ENCODE measurements around the gene PTPRC.

The PTPRC gene

DNA sequence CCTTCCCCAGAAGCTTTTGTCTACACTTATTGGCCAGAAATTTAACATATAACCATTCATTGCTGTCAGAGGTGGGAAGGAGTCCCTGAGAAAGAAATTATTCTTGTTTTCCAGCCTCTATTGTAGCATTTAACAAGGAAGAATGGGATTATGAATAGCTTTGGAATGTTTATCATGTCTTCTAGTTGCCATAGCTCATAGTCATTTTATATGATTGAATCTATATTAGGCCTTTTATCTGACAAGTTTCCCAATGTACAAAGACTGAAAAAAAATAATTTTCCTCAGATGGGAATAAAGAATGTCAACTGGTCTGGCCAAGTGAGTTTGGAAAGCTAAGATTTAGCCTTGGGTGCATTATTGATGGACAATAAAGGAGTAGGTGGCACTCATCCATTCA is 28.3 kb downstream of the PTPRC start:
- Histone ChIP-seq H3K27me3 (ENCODE audit: insufficient read depth, low read length) (no peaks in the 10 kb centered on the region), H3K9ac (ENCODE audit: low read depth, low read length) (no peak overlapping the region), H3K4me3 (ENCODE audit: low read length) (no peak overlapping the region), H3K27ac (ENCODE audit: low read length) (no peak overlapping the region), H3K4me1 (ENCODE audit: insufficient read depth, low read length) (no peaks in the 10 kb centered on the region; the same call in 1 of the 2 replicates), H3K9me3 (ENCODE audit: insufficient read depth, low read depth, low read length) (no peaks in the 10 kb centered on the region), H3K36me3 (ENCODE audit: insufficient read depth, low read depth, low read length) (no peaks in the 10 kb centered on the region)

GRCh38 chr1:198667807-198668206 is 29.0 kb downstream of the PTPRC start:
- Histone ChIP-seq H3K9me3 (ENCODE audit: insufficient read depth, low read depth, low read length) (no peaks in the 10 kb centered on the region), H3K9ac (ENCODE audit: low read depth, low read length) (no peak overlapping the region), H3K4me1 (ENCODE audit: insufficient read depth, low read length) (no peaks in the 10 kb centered on the region; the same call in 1 of the 2 replicates), H3K4me3 (ENCODE audit: low read length) (no peak overlapping the region), H3K27ac (ENCODE audit: low read length) (no peak overlapping the region), H3K27me3 (ENCODE audit: insufficient read depth, low read length) (no peaks in the 10 kb centered on the region), H3K36me3 (ENCODE audit: insufficient read depth, low read depth, low read length) (no peaks in the 10 kb centered on the region)

- H3K4me1 ChIP-seq (ENCODE audit: insufficient read depth, low read length), result no peaks in the 10 kb centered on the region; the same call in 1 of the 2 replicates
- no peaks in the 10 kb centered on the region for H3K9me3 ChIP-seq (ENCODE audit: insufficient read depth, low read depth, low read length)
- H3K36me3 ChIP-seq (ENCODE audit: insufficient read depth, low read depth, low read length), result no peaks in the 10 kb centered on the region
- no peaks in the 10 kb centered on the region for H3K27me3 ChIP-seq (ENCODE audit: insufficient read depth, low read length)
- no peak overlapping the region for H3K27ac ChIP-seq (ENCODE audit: low read length)
- H3K9ac ChIP-seq (ENCODE audit: low read depth, low read length), result no peak overlapping the region
- no peak overlapping the region for H3K4me3 ChIP-seq (ENCODE audit: low read length)
These were observed 30.3 kb downstream of the PTPRC start for GRCh38 chr1:198669023-198669698.

DNA sequence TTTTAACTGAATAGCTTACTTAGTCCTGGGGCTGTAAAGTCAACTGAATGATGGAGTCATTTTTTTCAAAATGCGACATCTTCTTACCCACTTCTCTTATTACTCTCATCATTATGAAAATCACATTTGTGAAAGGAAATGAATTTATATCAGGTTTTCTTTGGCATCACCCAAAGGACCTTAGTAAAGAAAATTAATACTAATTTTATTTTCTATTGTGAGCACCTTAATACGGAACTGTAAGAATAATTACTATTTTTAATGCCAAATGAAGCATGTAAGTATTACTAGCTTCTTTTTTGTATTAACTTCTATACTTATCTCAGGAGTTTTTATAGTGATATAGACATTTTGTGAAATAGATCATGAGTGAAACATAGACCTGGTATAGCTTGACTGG is 30.9 kb downstream of the PTPRC start:
- Histone ChIP-seq H3K36me3 (ENCODE audit: insufficient read depth, low read depth, low read length) (no peaks in the 10 kb centered on the region), H3K4me1 (ENCODE audit: insufficient read depth, low read length) (no peaks in the 10 kb centered on the region; the same call in 1 of the 2 replicates), H3K27me3 (ENCODE audit: insufficient read depth, low read length) (no peaks in the 10 kb centered on the region), H3K4me3 (ENCODE audit: low read length) (no peak overlapping the region), H3K9ac (ENCODE audit: low read depth, low read length) (no peak overlapping the region), H3K9me3 (ENCODE audit: insufficient read depth, low read depth, low read length) (no peaks in the 10 kb centered on the region), H3K27ac (ENCODE audit: low read length) (no peak overlapping the region)

GRCh38 chr1:198671136-198671535 is 32.3 kb downstream of the PTPRC start:
- Histone ChIP-seq H3K27ac (ENCODE audit: low read length) (no peak overlapping the region), H3K4me3 (ENCODE audit: low read length) (no peak overlapping the region), H3K27me3 (ENCODE audit: insufficient read depth, low read length) (no peaks in the 10 kb centered on the region), H3K4me1 (ENCODE audit: insufficient read depth, low read length) (no peaks in the 10 kb centered on the region; the same call in 1 of the 2 replicates), H3K9ac (ENCODE audit: low read depth, low read length) (no peak overlapping the region), H3K36me3 (ENCODE audit: insufficient read depth, low read depth, low read length) (no peaks in the 10 kb centered on the region), H3K9me3 (ENCODE audit: insufficient read depth, low read depth, low read length) (no peaks in the 10 kb centered on the region)

- Histone ChIP-seq H3K27me3 (ENCODE audit: insufficient read depth, low read length) (no peaks in the 10 kb centered on the region), H3K4me3 (ENCODE audit: low read length) (no peak overlapping the region), H3K9ac (ENCODE audit: low read depth, low read length) (no peak overlapping the region), H3K4me1 (ENCODE audit: insufficient read depth, low read length) (peaks cover 2% of the 10 kb centered on the region; the same call in 1 of the 2 replicates), H3K9me3 (ENCODE audit: insufficient read depth, low read depth, low read length) (no peaks in the 10 kb centered on the region), H3K36me3 (ENCODE audit: insufficient read depth, low read depth, low read length) (no peaks in the 10 kb centered on the region), H3K27ac (ENCODE audit: low read length) (no peak overlapping the region)
These were observed 33.3 kb downstream of the PTPRC start for GRCh38 chr1:198672124-198672523.

- no peak overlapping the region for H3K4me3 ChIP-seq (ENCODE audit: low read length)
- H3K4me1 ChIP-seq (ENCODE audit: insufficient read depth, low read length), result peaks cover 4% of the 10 kb centered on the region; the same call in 1 of the 2 replicates
- H3K27ac ChIP-seq (ENCODE audit: low read length), result no peak overlapping the region
- H3K9ac ChIP-seq (ENCODE audit: low read depth, low read length), result no peak overlapping the region
- H3K9me3 ChIP-seq (ENCODE audit: insufficient read depth, low read depth, low read length), result no peaks in the 10 kb centered on the region
- no peaks in the 10 kb centered on the region for H3K27me3 ChIP-seq (ENCODE audit: insufficient read depth, low read length)
- H3K36me3 ChIP-seq (ENCODE audit: insufficient read depth, low read depth, low read length), result no peaks in the 10 kb centered on the region
These were observed 35.2 kb downstream of the PTPRC start for GRCh38 chr1:198674009-198674408.

DNA sequence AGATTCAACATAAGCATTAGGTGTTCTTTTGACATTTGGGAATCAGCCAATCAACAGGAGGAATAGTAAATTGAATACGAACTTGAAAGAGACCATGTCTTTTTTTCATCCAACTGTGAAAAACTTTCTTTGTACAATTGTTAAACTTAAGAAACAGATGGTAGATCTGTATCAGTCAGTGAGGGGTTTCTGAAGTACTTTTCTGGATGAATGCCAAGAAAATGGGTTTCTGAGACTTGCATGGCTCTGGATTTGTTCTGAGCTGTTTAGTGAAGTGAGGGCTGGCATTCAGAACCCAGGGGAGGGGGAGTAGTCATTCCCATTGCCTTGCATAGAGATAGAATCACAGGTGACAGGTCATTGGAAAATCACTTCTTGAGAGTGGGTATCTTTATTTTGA is 37.4 kb downstream of the PTPRC start:
- no peaks in the 10 kb centered on the region for H3K36me3 ChIP-seq (ENCODE audit: insufficient read depth, low read depth, low read length)
- H3K9me3 ChIP-seq (ENCODE audit: insufficient read depth, low read depth, low read length), result no peaks in the 10 kb centered on the region
- H3K4me1 ChIP-seq (ENCODE audit: insufficient read depth, low read length), result peaks cover 4% of the 10 kb centered on the region; the same call in 1 of the 2 replicates
- no peak overlapping the region for H3K9ac ChIP-seq (ENCODE audit: low read depth, low read length)
- H3K4me3 ChIP-seq (ENCODE audit: low read length), result no peak overlapping the region
- no peaks in the 10 kb centered on the region for H3K27me3 ChIP-seq (ENCODE audit: insufficient read depth, low read length)
- no peak overlapping the region for H3K27ac ChIP-seq (ENCODE audit: low read length)

DNA sequence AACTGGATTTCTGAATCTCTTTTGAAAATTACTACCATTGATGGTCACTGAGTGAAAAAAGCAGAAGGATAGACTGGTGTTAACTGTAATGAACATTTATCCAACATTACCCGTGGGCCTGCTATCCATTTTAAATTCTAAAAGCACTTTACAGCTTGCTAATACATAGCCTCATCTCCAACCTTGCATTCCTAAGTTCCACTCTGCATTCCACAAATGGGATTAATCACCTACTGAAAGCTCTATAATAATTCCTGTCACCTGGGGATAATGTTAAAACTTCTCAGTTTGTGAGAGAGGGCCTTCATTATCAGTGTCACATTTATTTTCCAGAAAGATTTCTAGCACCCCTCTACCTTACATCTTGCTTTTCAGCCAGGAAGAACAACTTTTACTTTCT is 38.2 kb downstream of the PTPRC start:
- no peak overlapping the region for H3K4me3 ChIP-seq (ENCODE audit: low read length)
- H3K4me1 ChIP-seq (ENCODE audit: insufficient read depth, low read length), result peaks cover 9% of the 10 kb centered on the region; the same call in 1 of the 2 replicates
- H3K27ac ChIP-seq (ENCODE audit: low read length), result no peak overlapping the region
- no peaks in the 10 kb centered on the region for H3K36me3 ChIP-seq (ENCODE audit: insufficient read depth, low read depth, low read length)
- no peaks in the 10 kb centered on the region for H3K27me3 ChIP-seq (ENCODE audit: insufficient read depth, low read length)
- no peaks in the 10 kb centered on the region for H3K9me3 ChIP-seq (ENCODE audit: insufficient read depth, low read depth, low read length)
- no peak overlapping the region for H3K9ac ChIP-seq (ENCODE audit: low read depth, low read length)

DNA sequence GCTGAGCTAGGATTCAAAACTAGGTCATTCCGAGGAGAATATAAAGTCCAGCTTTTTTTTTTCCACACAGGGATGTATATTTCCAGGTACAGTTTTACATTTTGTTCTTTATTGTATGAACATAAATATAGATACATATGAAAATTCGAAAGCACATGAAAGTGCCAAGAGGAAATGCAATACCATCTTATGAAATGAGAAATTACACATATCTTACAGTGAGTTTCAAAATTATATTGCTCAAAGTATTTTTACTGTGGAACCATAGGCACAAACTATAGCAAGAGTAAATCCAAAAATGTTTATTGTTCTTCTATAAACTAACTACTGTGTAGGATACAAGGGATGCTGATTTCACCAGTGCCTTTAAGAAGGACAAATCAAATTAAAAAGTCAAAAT is 39.0 kb downstream of the PTPRC start:
- H3K27me3 ChIP-seq (ENCODE audit: insufficient read depth, low read length), result no peaks in the 10 kb centered on the region
- H3K4me1 ChIP-seq (ENCODE audit: insufficient read depth, low read length), result peaks cover 14% of the 10 kb centered on the region; the same call in 1 of the 2 replicates
- no peaks in the 10 kb centered on the region for H3K9me3 ChIP-seq (ENCODE audit: insufficient read depth, low read depth, low read length)
- H3K9ac ChIP-seq (ENCODE audit: low read depth, low read length), result no peak overlapping the region
- no peak overlapping the region for H3K27ac ChIP-seq (ENCODE audit: low read length)
- H3K36me3 ChIP-seq (ENCODE audit: insufficient read depth, low read depth, low read length), result no peaks in the 10 kb centered on the region
- H3K4me3 ChIP-seq (ENCODE audit: low read length), result no peak overlapping the region

GRCh38 chr1:198678301-198678836 is 39.5 kb downstream of the PTPRC start:
- no peak overlapping the region for H3K9ac ChIP-seq (ENCODE audit: low read depth, low read length)
- no peaks in the 10 kb centered on the region for H3K9me3 ChIP-seq (ENCODE audit: insufficient read depth, low read depth, low read length)
- H3K36me3 ChIP-seq (ENCODE audit: insufficient read depth, low read depth, low read length), result no peaks in the 10 kb centered on the region
- no peak overlapping the region for H3K4me3 ChIP-seq (ENCODE audit: low read length)
- no peaks in the 10 kb centered on the region for H3K27me3 ChIP-seq (ENCODE audit: insufficient read depth, low read length)
- peaks cover 14% of the 10 kb centered on the region; the same call in 1 of the 2 replicates for H3K4me1 ChIP-seq (ENCODE audit: insufficient read depth, low read length)
- no peak overlapping the region for H3K27ac ChIP-seq (ENCODE audit: low read length)

GRCh38 chr1:198678901-198679329 is 40.1 kb downstream of the PTPRC start:
- H3K9ac ChIP-seq (ENCODE audit: low read depth, low read length), result no peak overlapping the region
- no peak overlapping the region for H3K4me3 ChIP-seq (ENCODE audit: low read length)
- H3K36me3 ChIP-seq (ENCODE audit: insufficient read depth, low read depth, low read length), result no peaks in the 10 kb centered on the region
- H3K27me3 ChIP-seq (ENCODE audit: insufficient read depth, low read length), result no peaks in the 10 kb centered on the region
- H3K9me3 ChIP-seq (ENCODE audit: insufficient read depth, low read depth, low read length), result no peaks in the 10 kb centered on the region
- peaks cover 14% of the 10 kb centered on the region; the same call in 1 of the 2 replicates for H3K4me1 ChIP-seq (ENCODE audit: insufficient read depth, low read length)
- H3K27ac ChIP-seq (ENCODE audit: low read length), result no peak overlapping the region

Measured in iPS-20b (cell line).